ENCODE measurements around the gene RSPO4. TPM values are rescaled to one million over a fixed set of nuclear protein-coding genes. Genes with fewer than 3 reads are reported as not detected.

RSPO4 gene
- total RNA-seq, 1 donor from 2014 or later = 0.11 TPM

DNA sequence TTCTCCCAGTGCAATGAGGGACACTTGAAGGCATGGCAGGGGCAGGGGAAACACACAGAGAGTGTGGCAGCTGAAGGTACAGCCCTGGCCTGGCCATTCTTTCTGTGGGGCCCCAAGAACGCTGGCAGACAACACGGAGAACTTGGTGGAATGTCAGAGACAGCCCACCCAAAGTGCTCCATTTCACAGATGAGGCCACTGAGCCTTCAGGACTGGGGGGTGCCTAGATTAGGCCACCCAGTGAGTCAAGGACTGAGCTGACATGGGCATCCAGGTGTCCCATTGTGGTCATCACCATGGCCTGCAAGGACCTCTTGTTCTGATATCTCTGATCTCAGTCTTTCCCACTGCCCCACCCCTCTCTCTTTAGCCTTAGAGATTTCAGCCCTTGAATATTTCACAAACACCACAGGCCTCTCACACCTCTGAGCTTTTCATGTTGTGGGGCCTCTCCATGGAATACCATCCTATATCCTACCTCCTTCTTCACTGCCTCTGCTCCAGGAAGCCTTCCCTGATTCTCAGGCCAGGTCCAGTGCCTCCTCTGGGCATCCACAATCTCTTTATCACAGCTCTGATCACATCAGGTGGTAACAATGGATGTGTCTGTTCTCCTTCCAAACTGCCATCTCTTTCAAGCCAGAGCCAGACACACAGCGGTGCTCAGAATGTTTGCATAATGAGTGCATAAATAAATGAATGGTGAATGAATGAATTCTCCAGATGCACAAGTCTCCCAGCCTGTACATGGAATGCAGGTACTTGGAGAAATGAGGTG is 2.0 kb upstream of the RSPO4 start:
- Mint-ChIP-seq H3K27me3 (peaks cover 42% of the 10 kb centered on the region), H3K4me3 (no peak overlapping the region), H3K4me1 (peaks cover 6% of the 10 kb centered on the region), H3K27ac (no peak overlapping the region), H3K9me3 (no peaks in the 10 kb centered on the region), H3K36me3 (ENCODE audit: low read depth) (no peaks in the 10 kb centered on the region)
- intact Hi-C loops (cut with micrococcal nuclease) = no loop called here
- no peak for TF ChIP-seq CTCF (IDR thresholded peaks at IDR 0.05)
- DNase-seq (no peak), ATAC-seq (ENCODE audit: low read depth) (no peak)
- ChIA-PET CTCF (no interaction called here), POLR2A (interaction anchor here (0.5 kb wide), 1 partner anchor 48 kb away, joined by 3 read pairs; no protein-coding TSS in a partner anchor)

- H3K36me3 Mint-ChIP-seq (ENCODE audit: low read depth) = no peaks in the 10 kb centered on the region
- ChIA-PET POLR2A (no interaction called here), CTCF (no interaction called here)
- peaks cover 6% of the 10 kb centered on the region for H3K4me1 Mint-ChIP-seq
- DNase-seq (no peak), ATAC-seq (ENCODE audit: low read depth) (no peak)
- no peak overlapping the region for H3K27ac Mint-ChIP-seq
- TF ChIP-seq CTCF (IDR thresholded peaks at IDR 0.05) = no peak
- intact Hi-C loops (cut with micrococcal nuclease) = no loop called here
- peaks cover 39% of the 10 kb centered on the region for H3K27me3 Mint-ChIP-seq
- H3K9me3 Mint-ChIP-seq = no peaks in the 10 kb centered on the region
- H3K4me3 Mint-ChIP-seq = no peak overlapping the region
Measured at GRCh38 chr20:1002682-1003561, 811 bp upstream of the RSPO4 start.

- POLR2A ChIA-PET = no interaction called here
- no peak for DNase-seq
- H3K9me3 Mint-ChIP-seq = no peaks in the 10 kb centered on the region
- no peak overlapping the region for H3K27ac Mint-ChIP-seq
- ATAC-seq (ENCODE audit: low read depth) = no peak
- TF ChIP-seq CTCF (IDR thresholded peaks at IDR 0.05) = no peak
- H3K4me3 Mint-ChIP-seq = no peak overlapping the region
- CTCF ChIA-PET = no interaction called here
- H3K27me3 Mint-ChIP-seq = peaks cover 39% of the 10 kb centered on the region
- intact Hi-C loops (cut with micrococcal nuclease) = no loop called here
- peaks cover 6% of the 10 kb centered on the region for H3K4me1 Mint-ChIP-seq
- no peaks in the 10 kb centered on the region for H3K36me3 Mint-ChIP-seq (ENCODE audit: low read depth)
Measured at GRCh38 chr20:1001116-1001515, 995 bp downstream of the RSPO4 start.

GRCh38 chr20:998231-998830 is 3.8 kb downstream of the RSPO4 start:
- TF ChIP-seq CTCF (IDR thresholded peaks at IDR 0.05) = no peak
- no peak for ATAC-seq (ENCODE audit: low read depth)
- ChIA-PET POLR2A (no interaction called here), CTCF (no interaction called here)
- H3K4me3 Mint-ChIP-seq = no peak overlapping the region
- no peaks in the 10 kb centered on the region for H3K36me3 Mint-ChIP-seq (ENCODE audit: low read depth)
- H3K27ac Mint-ChIP-seq = no peak overlapping the region
- peaks cover 32% of the 10 kb centered on the region for H3K27me3 Mint-ChIP-seq
- H3K9me3 Mint-ChIP-seq = no peaks in the 10 kb centered on the region
- peaks cover 6% of the 10 kb centered on the region for H3K4me1 Mint-ChIP-seq
- no peak for DNase-seq
- intact Hi-C loops (cut with micrococcal nuclease) = no loop called here

DNA sequence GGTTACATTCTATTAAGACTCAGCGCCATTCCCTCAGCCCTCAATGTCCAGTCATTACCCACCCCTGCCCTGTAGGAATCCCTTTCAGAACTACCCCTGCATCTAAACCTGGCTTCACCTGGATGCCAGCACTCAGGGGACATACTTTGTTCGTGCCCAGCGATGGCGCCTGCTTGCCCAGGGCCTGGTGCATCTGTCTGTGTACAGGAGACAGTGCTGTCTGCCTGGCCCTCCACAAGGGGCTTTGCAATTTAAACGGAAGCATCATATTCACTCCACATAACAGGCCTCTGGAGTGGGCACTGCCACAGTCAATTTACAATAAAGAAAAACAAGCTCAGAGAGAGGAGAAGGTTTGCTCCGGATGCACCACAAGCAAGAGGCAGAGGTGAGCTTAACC is 4.6 kb downstream of the RSPO4 start:
- no peak for TF ChIP-seq CTCF (IDR thresholded peaks at IDR 0.05)
- ChIA-PET CTCF (no interaction called here), POLR2A (no interaction called here)
- H3K4me3 Mint-ChIP-seq = no peak overlapping the region
- H3K27me3 Mint-ChIP-seq = peaks cover 27% of the 10 kb centered on the region
- DNase-seq (no peak), ATAC-seq (ENCODE audit: low read depth) (no peak)
- no peaks in the 10 kb centered on the region for H3K36me3 Mint-ChIP-seq (ENCODE audit: low read depth)
- intact Hi-C loops (cut with micrococcal nuclease) = no loop called here
- H3K9me3 Mint-ChIP-seq = no peaks in the 10 kb centered on the region
- H3K27ac Mint-ChIP-seq = no peak overlapping the region
- H3K4me1 Mint-ChIP-seq = peaks cover under 1% of the 10 kb centered on the region

Data from activated B cell treated with CpG ODN at 0.5 μM for 24 hours (primary cell).